T-helper 9 cell (primary cell): ENCODE data around the gene MPP4.
"Not testable (repeated sequence)": the region's sequence is repeated elsewhere in the genome, so short reads cannot be mapped to it uniquely, and the experiment has no call there.

Source experiments
- DNase-seq: peaks from one replicate; pipeline ENCODE4 v3.0.0-alpha.2; 2020

MPP4 gene

DNA sequence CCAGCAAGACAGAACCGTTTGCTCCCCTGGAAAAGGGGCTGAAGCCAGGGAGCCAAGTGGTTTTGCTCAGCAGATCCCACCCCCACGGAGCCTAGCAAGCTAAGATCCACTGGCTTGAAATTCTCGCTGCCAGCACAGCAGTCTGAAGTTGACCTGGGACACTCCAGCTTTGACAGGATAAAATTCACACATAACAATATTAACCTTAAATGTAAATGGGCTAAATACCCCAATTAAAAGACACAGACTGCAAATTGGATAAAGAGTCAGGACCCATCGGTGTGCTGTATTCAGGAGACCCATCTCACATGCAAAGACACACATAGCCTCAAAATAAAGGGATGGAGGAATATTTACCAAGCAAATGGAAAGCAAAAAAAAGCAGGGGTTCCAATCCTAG lies 27.2 kb downstream of the MPP4 start:
- DNase-seq, result not testable (repeated sequence)

DNA sequence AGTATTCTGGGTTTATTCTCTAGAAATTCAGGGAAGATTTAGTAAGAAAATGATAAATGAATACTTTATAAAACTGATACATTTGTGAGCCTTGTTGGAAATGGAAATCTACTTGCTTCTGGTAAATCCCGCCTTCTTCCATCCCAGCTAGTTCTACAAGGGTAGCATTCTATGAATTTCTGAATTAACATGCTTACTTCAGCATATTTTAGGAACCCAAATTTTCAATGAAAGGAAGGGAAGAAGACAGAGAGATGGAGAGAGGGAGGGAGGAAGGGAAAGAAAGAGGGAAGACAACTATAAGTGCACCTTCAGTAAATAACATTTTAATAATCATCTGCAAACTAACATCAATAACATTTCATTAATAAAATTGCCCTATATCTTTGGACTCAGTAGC lies 28.6 kb downstream of the MPP4 start:
- DNase-seq, result no peak

DNA sequence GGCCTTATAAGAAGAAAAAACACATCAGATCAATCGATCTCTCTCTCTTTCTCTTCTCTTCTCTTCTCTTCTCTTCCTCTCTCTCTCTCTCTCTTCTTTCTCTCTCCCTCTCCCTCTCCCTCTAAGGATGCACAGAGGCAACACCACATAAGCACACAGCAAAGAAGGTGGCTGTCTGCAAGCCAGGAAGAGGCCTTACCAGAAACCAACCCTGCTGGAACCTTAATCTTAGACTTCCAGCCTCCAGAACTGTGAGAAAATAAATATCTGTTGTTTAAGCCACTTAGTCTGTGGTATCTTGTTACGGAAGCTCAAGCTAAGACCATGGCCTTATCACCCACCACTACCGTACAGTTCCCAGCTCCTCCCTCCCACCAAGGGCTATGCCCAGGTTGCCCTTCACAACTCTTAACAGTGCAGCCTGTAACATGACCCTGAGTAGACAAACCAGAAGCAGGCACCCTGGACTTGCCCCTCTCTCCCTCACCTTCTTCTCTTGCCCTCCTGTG lies 30.0 kb downstream of the MPP4 start:
- DNase-seq, result no peak

DNA sequence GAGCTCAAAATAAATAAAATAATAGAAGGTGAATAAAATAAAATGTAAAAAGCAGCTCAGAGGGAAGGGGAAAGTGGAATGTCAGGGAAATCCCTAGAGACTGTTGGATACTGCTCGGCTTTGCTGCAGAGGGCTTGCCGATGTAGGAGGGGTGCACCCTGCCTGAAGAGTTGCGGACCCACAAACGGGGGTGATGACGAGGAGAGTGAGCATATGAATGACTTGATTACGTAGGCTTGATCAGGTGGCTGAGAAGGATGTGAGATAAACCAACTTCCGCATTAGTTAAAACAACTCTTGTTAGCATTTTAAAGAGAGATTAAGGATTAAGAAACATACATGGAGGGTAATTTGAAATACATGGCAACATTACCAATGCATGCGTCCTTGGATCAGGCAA lies 34.1 kb downstream of the MPP4 start:
- no peak for DNase-seq

DNA sequence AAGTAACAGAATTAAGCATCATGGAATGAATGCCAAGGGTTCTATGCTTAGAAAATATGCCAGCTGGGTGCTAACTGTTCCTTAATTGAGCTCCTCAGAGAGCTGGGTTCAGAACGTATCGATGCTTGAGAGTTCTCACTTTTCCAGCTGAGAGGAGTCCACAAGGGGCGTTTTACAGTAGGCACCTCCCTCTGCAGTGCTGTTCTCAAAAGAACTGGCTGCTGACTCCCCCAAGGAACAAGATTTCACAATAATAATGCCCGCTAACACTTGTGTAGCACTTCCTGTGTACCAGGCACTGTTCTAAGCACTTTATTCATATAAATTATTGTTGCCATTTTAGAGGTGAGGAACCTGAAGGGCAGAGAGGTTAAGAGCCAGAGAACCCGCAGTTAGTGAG lies 37.1 kb downstream of the MPP4 start:
- no peak for DNase-seq

DNA sequence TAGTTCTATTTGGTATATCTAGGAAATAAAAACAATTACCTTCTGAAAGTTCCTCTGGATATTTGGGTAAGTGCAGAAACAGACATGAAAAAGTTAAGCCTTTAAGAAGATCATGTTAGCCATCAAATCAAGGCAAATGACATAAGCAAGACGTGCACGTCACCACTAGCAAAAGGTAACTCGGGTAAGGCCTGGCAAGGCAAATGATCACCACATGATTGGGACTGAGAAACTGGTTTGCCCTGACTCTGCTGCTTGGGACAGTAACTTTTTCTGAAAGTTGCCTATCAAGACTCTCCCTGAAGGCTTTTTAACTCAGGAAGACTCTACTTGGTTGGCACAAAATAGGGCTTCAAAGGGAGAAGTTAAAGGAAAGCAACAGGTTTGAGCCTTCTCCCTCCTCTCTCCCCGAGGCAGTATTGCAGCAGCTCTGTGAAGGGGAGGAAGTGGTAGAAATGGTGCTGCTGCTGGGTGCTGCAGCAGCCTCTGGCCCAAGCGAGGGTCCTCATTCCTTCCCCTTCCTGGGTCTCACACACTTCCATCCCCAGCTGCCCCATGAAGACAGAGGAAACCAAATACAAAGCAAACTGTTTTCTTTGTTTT lies 38.0 kb downstream of the MPP4 start:
- no peak for DNase-seq

DNA sequence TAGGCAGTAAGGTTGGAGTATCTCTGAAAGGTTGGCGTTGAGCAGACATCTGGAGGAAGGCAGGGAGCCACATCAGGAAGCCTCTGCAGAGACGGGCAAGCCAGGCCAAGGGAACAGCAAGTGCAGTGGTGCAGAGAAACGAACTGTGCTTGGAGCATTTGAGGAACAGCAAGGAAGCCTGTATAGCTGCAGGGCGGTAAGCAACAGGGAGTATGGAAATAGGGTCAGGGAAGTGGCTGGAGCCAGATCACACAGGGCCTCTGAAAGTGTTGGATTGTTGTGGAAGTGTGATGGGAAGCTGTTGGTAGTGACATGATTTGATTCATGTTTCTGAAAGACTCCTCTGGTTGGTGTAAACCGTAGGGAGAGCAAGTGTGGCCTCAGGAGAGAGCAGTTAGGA lies 41.7 kb downstream of the MPP4 start:
- DNase-seq, result no peak

DNA sequence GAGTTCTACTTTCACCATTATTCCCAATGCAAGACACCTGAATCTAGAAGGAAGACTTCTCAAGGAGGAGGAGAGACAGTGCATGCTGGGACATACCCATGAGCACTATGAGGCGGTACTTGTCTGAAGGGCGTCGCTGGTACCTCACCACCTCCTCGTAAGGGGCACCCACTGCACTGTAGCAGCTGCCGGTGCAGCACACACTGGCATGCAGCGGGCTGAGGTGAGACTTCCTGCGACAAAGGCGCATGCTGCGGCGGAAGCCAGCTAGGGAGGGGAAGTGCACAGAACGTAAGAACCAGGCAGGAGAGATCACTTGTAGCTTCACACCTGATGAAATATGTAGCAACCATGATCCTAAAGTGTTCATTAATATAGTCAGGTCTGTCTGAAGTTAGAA lies 42.3 kb downstream of the MPP4 start:
- no peak for DNase-seq

DNA sequence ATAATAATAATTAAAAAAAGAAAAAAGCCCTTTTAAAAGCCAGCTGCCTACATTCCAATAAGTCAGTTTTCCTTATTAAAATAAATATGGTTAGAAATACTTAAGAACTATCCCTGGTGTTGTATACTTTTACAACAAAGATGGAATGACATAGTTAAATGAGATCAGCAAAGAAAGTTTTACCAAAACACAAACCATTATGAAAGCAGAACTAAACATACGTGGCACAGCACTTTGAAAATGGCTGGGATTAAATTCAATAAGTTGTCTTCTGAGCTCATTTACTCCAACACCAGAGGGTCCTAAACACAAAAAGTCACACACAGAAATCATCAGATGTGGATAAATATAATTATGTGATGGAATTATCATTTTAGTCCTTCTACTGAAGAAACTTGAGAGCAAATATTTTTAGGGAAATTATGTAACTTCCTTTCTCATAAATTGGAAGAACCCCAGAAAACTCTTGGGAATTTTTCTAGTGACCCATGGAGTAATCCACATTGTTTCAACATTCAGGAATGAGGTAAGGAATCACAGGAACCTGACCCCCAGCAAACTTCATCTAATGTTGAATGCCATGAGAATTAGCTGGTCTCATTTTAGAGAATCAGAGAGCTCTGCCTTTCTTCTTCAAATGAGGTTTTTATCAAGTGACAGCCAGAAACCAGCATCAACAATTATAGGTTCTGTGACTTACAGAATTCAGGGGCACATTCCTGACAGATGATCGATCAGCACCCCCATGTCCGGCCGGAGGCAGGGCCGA lies 43.6 kb downstream of the MPP4 start:
- DNase-seq, result no peak

DNA sequence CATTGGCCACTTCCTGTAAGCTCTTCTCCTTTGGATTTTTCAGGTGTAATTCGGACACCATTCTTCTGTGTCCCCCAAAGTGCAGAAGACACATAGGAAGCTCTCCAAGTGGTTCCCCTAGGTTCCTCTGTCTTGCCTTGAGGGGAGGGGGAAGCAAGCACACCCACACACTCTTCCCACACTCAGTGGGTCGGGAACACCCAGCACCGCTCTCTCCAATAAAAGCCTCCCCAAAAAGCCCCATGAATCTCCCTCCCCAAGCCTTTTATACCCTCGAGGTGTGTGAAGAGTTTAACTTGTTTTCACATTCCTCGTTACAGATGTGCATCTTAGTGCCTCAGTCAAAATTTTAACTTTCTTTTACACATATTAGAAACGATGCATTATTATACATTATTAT lies 45.2 kb downstream of the MPP4 start:
- DNase-seq, result no peak

DNA sequence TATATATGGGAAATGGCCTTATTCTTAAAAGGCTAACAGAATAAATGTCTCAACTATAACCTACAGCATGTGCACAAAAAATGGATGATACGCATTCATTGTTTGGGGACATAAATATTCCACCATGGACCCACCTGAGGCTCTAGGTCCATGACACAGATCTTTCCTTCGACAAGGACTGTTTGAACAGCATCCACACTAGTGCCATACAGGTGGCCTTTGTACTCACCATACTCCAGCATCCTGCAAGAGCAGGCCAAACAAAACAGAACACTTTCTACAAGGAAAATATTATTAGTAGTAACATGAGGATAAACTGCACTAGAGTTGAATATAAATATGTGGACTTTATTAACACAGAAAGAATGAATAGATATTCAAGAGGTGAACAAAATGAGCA lies 49.0 kb downstream of the MPP4 start:
- no peak for DNase-seq

DNA sequence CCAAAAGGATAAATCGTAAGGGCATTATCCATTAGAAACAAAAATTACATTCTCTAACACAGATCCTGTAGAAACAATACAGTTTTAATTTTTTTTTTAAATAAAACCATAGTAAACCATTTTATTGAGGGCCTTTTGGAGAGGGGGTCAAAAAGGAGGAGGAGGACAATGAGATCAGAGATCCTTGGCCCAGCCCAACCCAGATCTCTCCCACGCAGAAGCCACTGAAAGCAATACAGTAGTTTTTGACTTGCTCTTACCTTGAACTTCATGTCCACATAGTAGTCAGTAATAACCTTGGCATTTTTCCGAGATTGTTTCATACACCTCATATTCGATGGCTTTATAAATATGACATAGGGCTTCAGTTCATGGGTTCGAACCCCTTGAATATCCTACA lies 51.0 kb downstream of the MPP4 start:
- no peak for DNase-seq

DNA sequence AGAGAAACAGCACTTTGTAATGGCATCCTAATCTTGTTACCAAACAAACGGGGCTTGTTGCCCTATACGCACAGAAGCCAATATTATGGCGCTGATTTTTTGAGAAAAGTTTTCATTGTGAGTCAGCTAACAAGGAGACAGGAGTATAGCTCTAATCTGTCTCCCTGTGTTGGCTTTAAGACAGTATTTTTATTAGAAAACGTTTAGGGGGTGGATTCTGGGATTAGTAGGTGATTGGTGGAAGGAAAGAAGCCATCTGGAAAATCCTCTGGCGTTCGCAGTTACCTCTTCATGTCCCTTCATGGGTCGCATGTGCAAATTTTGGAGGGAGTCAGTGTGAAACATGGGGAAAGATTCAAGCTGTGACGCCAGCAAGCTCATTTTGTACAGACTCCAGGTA lies 54.4 kb downstream of the MPP4 start:
- DNase-seq, result no peak

DNA sequence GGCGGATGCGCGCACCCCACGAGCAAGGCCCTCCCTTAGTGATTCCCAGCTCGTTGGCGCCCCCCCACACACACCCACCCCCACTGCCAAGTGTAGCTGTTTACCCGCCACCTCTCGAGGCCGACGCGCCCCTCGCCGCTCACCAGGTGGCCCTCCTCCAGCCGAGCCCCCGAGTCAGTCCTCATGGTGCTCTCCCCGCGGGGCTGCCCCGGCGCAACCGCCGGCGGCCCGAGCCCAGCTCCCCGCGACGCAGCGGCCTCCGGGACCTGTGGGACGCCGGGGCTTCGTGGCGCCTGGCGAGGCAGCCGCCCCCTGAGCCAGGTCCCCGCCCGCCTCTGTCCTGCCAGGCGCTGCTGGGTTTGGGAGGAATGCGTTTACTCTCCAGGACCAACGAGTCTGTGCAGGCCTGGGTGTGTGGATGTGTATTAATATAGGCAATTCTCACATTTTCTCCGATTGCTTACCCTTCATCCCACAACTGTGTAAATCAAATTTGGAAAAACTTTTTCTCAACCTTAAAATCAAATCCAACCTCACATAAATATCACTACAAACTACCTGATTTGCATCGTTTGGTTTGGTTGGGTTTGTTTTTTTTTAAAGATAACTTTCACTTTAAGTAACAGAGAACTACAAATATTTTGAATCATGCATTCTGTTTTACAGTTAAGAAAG lies 55.1 kb downstream of the MPP4 start, which contains the start of gene TMEM237:
Gene TMEM237, minus strand, starts transcription at position 288 of the 675 bp plus-strand sequence. Its CDS starts 103 bp downstream, at position 185.
- DNase-seq, result peak; percentile 42

DNA sequence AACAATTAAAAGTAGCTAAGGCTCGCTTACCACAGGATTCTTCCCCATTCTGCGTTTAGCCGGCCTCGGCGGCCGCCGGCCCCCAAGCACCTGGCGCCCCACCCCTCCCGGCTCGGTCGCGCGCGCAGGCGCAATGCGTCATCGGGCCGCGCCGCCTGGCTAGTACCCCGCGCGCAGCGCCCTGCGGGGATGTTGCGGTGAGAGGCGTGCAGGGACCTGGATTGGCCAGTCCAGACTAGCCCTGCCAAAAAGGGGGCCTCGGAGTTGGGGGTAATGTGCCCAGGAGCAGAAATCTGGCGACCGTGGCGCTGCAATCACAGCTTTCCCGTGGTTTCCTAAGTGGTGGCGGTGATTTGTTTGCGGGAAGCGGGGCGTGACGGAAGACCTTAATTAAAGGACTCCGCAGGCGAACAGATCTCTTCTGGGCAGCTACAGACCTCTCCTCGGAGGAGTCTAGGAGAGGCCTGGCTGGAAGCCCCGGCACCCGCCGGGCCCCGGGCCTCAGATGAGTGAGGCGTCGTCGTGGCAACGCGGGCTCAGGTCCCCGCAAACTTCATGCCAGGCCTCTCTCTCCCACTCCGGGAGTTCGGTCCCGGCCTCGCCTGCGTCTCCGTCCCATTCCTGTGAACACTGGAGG lies 55.7 kb downstream of the MPP4 start:
- DNase-seq, result peak; percentile 81

DNA sequence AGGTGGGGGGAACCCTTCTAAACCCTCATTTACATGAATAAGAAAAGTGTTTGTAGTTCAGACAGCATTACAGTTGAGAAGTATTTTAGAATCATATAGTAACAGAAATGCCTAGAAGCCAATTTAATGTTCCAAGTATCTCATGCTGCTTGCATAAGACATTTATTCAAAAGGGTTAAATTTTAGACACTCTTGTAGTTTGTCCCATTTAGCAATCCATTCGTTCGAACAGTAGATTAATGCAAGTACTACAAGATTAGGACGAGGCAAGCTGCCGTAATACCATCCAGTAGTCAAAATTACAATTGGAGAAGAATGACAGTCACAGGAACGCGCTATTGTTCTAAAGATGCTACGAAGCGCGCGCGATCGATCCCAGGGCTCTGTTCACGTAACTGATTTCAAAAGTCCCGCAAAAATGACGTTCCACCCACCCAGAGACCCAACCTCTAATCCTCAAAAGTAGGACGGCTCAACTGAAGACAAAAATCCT lies 56.3 kb downstream of the MPP4 start:
- DNase-seq, result no peak

DNA sequence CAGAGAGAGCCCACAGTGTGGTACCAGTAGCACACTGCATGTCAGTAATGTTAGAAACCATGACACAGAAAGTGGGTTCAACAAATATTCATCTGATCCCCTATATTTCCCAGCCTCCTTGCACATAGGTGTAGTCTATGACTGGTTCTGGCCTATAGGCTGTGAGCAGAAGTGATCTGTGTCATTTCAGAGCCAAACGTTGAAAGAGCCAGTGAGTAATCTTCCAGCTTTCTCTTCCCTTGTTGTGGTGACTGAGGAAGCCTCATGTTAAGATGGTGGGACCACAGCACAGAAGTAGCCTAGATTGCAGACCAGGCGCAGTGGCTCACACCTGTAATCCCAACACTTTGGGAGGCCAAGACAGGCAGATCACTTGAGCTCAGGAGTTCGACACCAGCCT lies 59.2 kb downstream of the MPP4 start:
- DNase-seq, result no peak

DNA sequence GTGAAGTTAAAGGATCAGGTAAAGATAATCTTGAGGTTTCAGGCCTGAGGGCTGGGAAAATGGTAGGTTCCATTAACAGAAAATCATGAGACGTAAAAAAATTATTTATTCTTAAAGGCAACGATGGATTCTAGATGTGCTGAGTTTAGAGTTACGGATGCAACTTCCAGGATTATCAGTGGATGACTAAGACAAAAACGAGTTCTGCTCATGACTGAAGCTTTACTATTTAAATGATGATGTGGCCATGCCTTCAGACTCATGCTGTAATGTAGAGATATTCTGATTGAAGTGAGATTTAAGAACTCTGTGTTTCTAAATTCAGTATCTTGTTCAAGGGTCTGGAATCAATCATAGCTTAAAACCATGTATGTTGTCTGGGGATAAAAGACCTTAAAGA lies 60.1 kb downstream of the MPP4 start:
- DNase-seq, result no peak

DNA sequence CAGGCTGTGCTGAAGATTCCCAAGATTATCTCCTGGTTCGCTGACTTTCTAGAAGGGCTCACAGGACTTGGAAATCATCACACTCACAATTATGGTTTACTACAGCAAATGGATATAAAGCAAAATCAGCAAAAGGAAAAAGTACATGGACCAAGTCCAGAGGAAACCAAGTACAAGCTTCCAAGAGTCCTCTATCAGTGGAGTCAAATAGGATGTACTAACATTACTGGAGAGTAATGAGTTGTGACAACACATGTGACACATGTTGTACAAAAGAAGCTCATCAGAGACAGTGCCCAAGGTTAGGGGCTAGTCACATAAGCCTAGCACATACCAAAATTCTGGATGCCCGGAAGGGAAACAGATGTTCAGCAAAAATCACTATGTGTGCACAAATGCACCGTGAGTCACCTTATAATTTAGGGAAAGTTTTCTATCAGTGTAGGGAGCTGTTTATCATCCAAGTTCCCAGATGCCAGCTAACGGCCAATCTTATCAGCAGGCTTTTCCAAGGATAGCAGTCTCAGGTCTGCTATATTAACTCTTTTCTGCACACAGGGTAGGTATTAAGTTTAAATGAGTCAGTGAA lies 64.7 kb downstream of the MPP4 start:
- DNase-seq, result no peak

DNA sequence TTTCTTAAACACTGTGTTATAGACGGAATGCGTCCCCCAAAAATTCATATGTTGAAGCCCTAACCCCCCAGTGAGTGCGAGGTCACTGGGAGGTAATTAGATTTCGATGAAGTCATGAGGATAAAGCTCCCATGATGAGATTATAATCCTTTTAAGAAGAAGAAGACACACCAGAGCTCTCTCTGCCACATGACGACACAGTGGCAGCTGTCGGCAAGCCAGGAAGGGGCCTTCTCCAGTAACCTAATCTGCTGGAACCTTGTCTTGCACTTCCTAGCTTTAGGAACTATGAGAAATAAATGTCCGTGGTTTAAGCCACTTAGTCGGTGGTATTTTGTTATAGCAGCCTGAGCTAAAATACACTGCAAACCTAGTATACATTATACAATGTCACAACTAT lies 67.4 kb downstream of the MPP4 start:
- DNase-seq, result no peak

DNA sequence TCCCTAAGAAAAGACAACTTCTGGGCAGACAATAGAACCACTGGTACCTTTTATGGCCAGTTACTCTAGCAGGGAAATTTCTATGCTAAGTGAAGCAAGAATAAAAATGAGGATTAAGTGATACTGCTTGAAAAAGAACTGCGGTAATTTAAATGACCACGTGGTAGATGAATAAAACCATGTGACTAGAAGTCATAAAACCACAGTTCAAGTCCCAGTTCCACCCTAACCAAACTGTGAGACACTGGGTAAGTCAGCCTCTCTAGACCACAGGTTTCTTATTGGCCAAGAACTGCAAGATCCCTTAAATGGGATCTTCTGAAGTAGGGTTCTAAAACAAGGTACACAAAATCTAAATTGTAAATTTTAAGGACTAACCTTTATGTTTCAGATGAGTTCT lies 67.9 kb downstream of the MPP4 start:
- no peak for DNase-seq

DNA sequence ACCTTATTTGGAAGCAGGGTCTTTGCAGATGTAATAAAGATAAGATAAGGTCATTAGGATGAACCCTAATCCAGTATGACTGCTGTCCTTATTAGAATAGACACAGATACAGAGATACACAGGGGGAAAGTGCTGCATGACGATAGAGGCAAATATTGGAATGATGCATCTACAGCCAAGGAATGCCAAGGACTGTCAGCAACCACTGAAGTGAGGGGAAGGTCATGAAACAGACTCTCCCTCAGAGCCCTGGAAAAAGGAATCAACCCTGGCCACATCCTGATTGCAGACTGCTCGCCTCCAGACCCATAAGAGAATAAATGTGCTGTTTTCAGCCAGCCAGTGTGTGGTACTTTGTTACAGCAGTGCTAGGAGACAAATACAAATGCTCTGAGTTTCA lies 69.9 kb downstream of the MPP4 start:
- DNase-seq, result no peak
